Chondrocyte (in vitro differentiated cells): ENCODE data around the gene PCDHB1. TPM values are rescaled to one million over a fixed set of nuclear protein-coding genes. Genes with fewer than 3 reads are reported as not detected.
"Not testable (repeated sequence)": the region's sequence is repeated elsewhere in the genome, so short reads cannot be mapped to it uniquely, and the experiment has no call there.

Experiments
- DNase-seq: peaks from one replicate; pipeline ENCODE4 v3.0.0; 2021; ENCODE audit warnings: mixed read lengths, low spot score
- H3K27ac Mint-ChIP-seq: one replicate; pipeline ENCODE4 v1.8.0; 2021; ENCODE audit warnings: mild to moderate bottlenecking, moderate library complexity, mixed read lengths; ENCODE audit not compliant: unreplicated experiment
- H3K27me3 Mint-ChIP-seq: 2 replicates; pipeline ENCODE4 v1.8.0; 2021; ENCODE audit warnings: low read depth, mixed read lengths
- H3K36me3 Mint-ChIP-seq: 2 replicates; pipeline ENCODE4 v1.8.0; 2021; ENCODE audit warnings: low read depth, mixed read lengths
- H3K4me1 Mint-ChIP-seq: 2 replicates; pipeline ENCODE4 v1.8.0; 2021; ENCODE audit warnings: low read depth, mild to moderate bottlenecking, mixed read lengths
- H3K4me3 Mint-ChIP-seq: one replicate; pipeline ENCODE4 v1.8.0; 2021; ENCODE audit warnings: mild to moderate bottlenecking, moderate library complexity, mixed read lengths; ENCODE audit not compliant: unreplicated experiment
- H3K9me3 Mint-ChIP-seq: 2 replicates; pipeline ENCODE4 v1.8.0; 2021; ENCODE audit warnings: low read depth, mixed read lengths
- CTCF ChIP-seq: fragments of 200-600 bp; sonication (generic); IDR thresholded peaks from 2 replicates; pipeline ENCODE4 v1.5.0; 2021; ENCODE audit warnings: antibody characterized with exemption, mild to moderate bottlenecking, moderate library complexity
- total RNA-seq: library from RNA; stranded (reverse); gene quantifications from 3 replicates; pipeline ENCODE4 v1.2.1, GENCODE V29; 2021

The PCDHB1 gene
- total RNA-seq, 1 donor from 2014 or later: 0.05 TPM

- Mint-ChIP-seq H3K36me3 (peaks cover 52% of the 10 kb centered on the region), H3K27me3 (no peaks in the 10 kb centered on the region), H3K4me3 (no peak within 1 kb of the TSS), H3K9me3 (peaks cover 47% of the 10 kb centered on the region), H3K4me1 (peaks cover 3% of the 10 kb centered on the region), H3K27ac (no peak within 1 kb of the TSS)
- DNase-seq: no peak
- no peak for TF ChIP-seq CTCF
Observed at GRCh38 chr5:141100243-141100805, 49.1 kb downstream of the PCDHB1 start, which contains the start of gene PCDHB3. TSS of gene PCDHB3 (plus strand) at chr5:141100473. CDS start at chr5:141100650, 177 bp downstream.

- Mint-ChIP-seq H3K27ac (no peak overlapping the region), H3K9me3 (peaks cover 48% of the 10 kb centered on the region), H3K4me3 (no peak overlapping the region), H3K4me1 (no peaks in the 10 kb centered on the region), H3K36me3 (peaks cover 50% of the 10 kb centered on the region), H3K27me3 (no peaks in the 10 kb centered on the region)
- TF ChIP-seq CTCF: no peak
- DNase-seq: no peak
Observed at GRCh38 chr5:141101059-141101458, 49.9 kb downstream of the PCDHB1 start.

GRCh38 chr5:141102070-141102469 is 50.9 kb downstream of the PCDHB1 start:
- not testable (repeated sequence) for DNase-seq, H3K27ac Mint-ChIP-seq, H3K4me1 Mint-ChIP-seq, H3K4me3 Mint-ChIP-seq, H3K27me3 Mint-ChIP-seq
- Mint-ChIP-seq H3K9me3 (peaks cover 54% of the 10 kb centered on the region), H3K36me3 (peaks cover 50% of the 10 kb centered on the region)

- Mint-ChIP-seq H3K36me3 (peaks cover 50% of the 10 kb centered on the region), H3K9me3 (peaks cover 54% of the 10 kb centered on the region)
- not testable (repeated sequence) for H3K4me1 Mint-ChIP-seq, H3K27ac Mint-ChIP-seq, H3K4me3 Mint-ChIP-seq, H3K27me3 Mint-ChIP-seq, DNase-seq
Observed at GRCh38 chr5:141102471-141102870, 51.3 kb downstream of the PCDHB1 start.

GRCh38 chr5:141105350-141105749 is 54.2 kb downstream of the PCDHB1 start:
- no peak overlapping the region for H3K4me3 Mint-ChIP-seq
- no peak overlapping the region for H3K27ac Mint-ChIP-seq
- no peak for TF ChIP-seq CTCF
- H3K27me3 Mint-ChIP-seq: no peaks in the 10 kb centered on the region
- no peak for DNase-seq
- no peaks in the 10 kb centered on the region for H3K4me1 Mint-ChIP-seq
- H3K9me3 Mint-ChIP-seq: peaks cover 62% of the 10 kb centered on the region
- H3K36me3 Mint-ChIP-seq: peaks cover 48% of the 10 kb centered on the region

Other genes starting within 250 kb of the PCDHB1 start
- 7.1 to 11.1 TPM (median 8.3 TPM) in 3 replicates for gene PCDHA4, start 244.3 kb upstream of the PCDHB1 start, total RNA-seq
- gene PCDHA5, start 229.8 kb upstream of the PCDHB1 start, total RNA-seq: 0.32 to 0.99 TPM (median 0.62 TPM) in 3 replicates
- 20.5 to 23.5 TPM (median 20.6 TPM) in 3 replicates for gene PCDHA6, start 223.4 kb upstream of the PCDHB1 start, total RNA-seq
- gene PCDHA7, start 217.1 kb upstream of the PCDHB1 start, total RNA-seq: 1.4 to 1.9 TPM (median 1.5 TPM) in 3 replicates
- 0.97 to 2.4 TPM (median 1.1 TPM) in 3 replicates for gene PCDHA8, start 210.2 kb upstream of the PCDHB1 start, total RNA-seq
- 1.2 to 2.0 TPM (median 1.3 TPM) in 3 replicates for gene PCDHA9, start 203.0 kb upstream of the PCDHB1 start, total RNA-seq
- gene PCDHA10, start 195.5 kb upstream of the PCDHB1 start, total RNA-seq: 6.7 to 21.2 TPM (median 20.5 TPM) in 3 replicates
- 6.0 to 10.7 TPM (median 6.1 TPM) in 3 replicates for gene PCDHA11, start 182.4 kb upstream of the PCDHB1 start, total RNA-seq
- 15.9 to 23.6 TPM (median 23.0 TPM) in 3 replicates for gene PCDHA12, start 176.1 kb upstream of the PCDHB1 start, total RNA-seq
- gene PCDHA13, start 169.2 kb upstream of the PCDHB1 start, total RNA-seq: 1.1 to 2.0 TPM (median 1.3 TPM) in 3 replicates
- gene PCDHAC1, start 125.1 kb upstream of the PCDHB1 start, total RNA-seq: 5.8 to 7.2 TPM (median 7.1 TPM) in 3 replicates
- 4.9 to 7.1 TPM (median 6.7 TPM) in 3 replicates for gene PCDHAC2, start 84.9 kb upstream of the PCDHB1 start, total RNA-seq
- 60.5 to 90.1 TPM (median 64.5 TPM) in 3 replicates for gene PCDHB2, start 43.2 kb downstream of the PCDHB1 start, total RNA-seq
- gene PCDHB3, start 49.1 kb downstream of the PCDHB1 start, total RNA-seq: 5.6 to 12.1 TPM (median 5.6 TPM) in 3 replicates
- 2.0 to 5.4 TPM (median 2.0 TPM) in 3 replicates for gene PCDHB4, start 70.4 kb downstream of the PCDHB1 start, total RNA-seq
- gene PCDHB5, start 83.8 kb downstream of the PCDHB1 start, total RNA-seq: 6.6 to 11.4 TPM (median 10.2 TPM) in 3 replicates
- gene PCDHB6, start 98.7 kb downstream of the PCDHB1 start, total RNA-seq: 1.2 to 3.1 TPM (median 1.2 TPM) in 3 replicates
- 1.1 to 2.5 TPM (median 1.2 TPM) in 3 replicates for gene PCDHB7, start 121.3 kb downstream of the PCDHB1 start, total RNA-seq
- gene PCDHB8, start 126.4 kb downstream of the PCDHB1 start, total RNA-seq: 1.1 to 3.1 TPM (median 1.7 TPM) in 3 replicates
- 4.3 to 6.1 TPM (median 5.9 TPM) in 3 replicates for gene PCDHB16, start 131.0 kb downstream of the PCDHB1 start, total RNA-seq
- gene PCDHB9, start 135.8 kb downstream of the PCDHB1 start, total RNA-seq: 3.1 to 4.8 TPM (median 3.7 TPM) in 3 replicates
- 3.8 to 5.3 TPM (median 4.3 TPM) in 3 replicates for gene PCDHB10, start 141.0 kb downstream of the PCDHB1 start, total RNA-seq
- gene PCDHB11, start 148.3 kb downstream of the PCDHB1 start, total RNA-seq: 0.90 to 2.4 TPM (median 1.3 TPM) in 3 replicates
- 1.5 to 2.4 TPM (median 1.7 TPM) in 3 replicates for gene PCDHB12, start 157.3 kb downstream of the PCDHB1 start, total RNA-seq
- 2.4 to 2.9 TPM (median 2.9 TPM) in 3 replicates for gene PCDHB13, start 162.5 kb downstream of the PCDHB1 start, total RNA-seq
- gene PCDHB14, start 172.0 kb downstream of the PCDHB1 start, total RNA-seq: 2.7 to 4.9 TPM (median 4.0 TPM) in 3 replicates
- gene PCDHB15, start 194.0 kb downstream of the PCDHB1 start, total RNA-seq: 1.7 to 4.3 TPM (median 1.9 TPM) in 3 replicates